Liver (tissue), 9 donors: ENCODE results near the gene TAC3. TPM values are rescaled to one million over a fixed set of nuclear protein-coding genes. Genes with fewer than 3 reads are reported as not detected.
"Not testable (repeated sequence)": the region's sequence is repeated elsewhere in the genome, so short reads cannot be mapped to it uniquely, and the experiment has no call there.

Experiments
- DNase-seq: peaks from one replicate; pipeline ENCODE4 v3.0.0-alpha.2; 2017; ENCODE audit warnings: low spot score
- H3K27ac ChIP-seq, 2 donors: one replicate each; pipeline ENCODE4 v1.7.0; 2013; ENCODE audit warnings: inconsistent platforms in 2 of 2, low read length in 2 of 2, control low read depth in 1 of 2, low read depth in 1 of 2, mild to moderate bottlenecking in 1 of 2
- H3K27me3 ChIP-seq, 4 donors: one replicate each; pipeline versions ENCODE4 v1.6.1 to v1.7.0; 2013; ENCODE audit warnings: low read length in 3 of 4, inconsistent platforms in 1 of 4, mild to moderate bottlenecking in 1 of 4, moderate library complexity in 1 of 4; ENCODE audit not compliant: control insufficient read depth in 4 of 4, insufficient read depth in 4 of 4
- H3K36me3 ChIP-seq, 4 donors: one replicate each; pipeline versions ENCODE4 v1.6.1 to v1.7.0; 2013; ENCODE audit warnings: low read length in 3 of 4, mild to moderate bottlenecking in 3 of 4, low read depth in 1 of 4, moderate library complexity in 1 of 4; ENCODE audit not compliant: control insufficient read depth in 4 of 4, insufficient read depth in 3 of 4
- H3K4me1 ChIP-seq, 4 donors: one replicate each; pipeline versions ENCODE4 v1.6.1 to v1.7.0; 2013; ENCODE audit warnings: low read length in 3 of 4, mild to moderate bottlenecking in 3 of 4, moderate library complexity in 1 of 4; ENCODE audit not compliant: control insufficient read depth in 4 of 4, insufficient read depth in 4 of 4
- H3K4me3 ChIP-seq, 3 donors: one replicate each; pipeline versions ENCODE4 v1.6.1 to v1.7.0; 2013; ENCODE audit warnings: low read length in 3 of 3, control low read depth in 1 of 3, low read depth in 1 of 3, mild to moderate bottlenecking in 1 of 3
- H3K9ac ChIP-seq, 2 donors: one replicate each; pipeline ENCODE4 v1.7.0; 2013; ENCODE audit warnings: low read length in 2 of 2, mild to moderate bottlenecking in 2 of 2, moderate library complexity in 2 of 2, control low read depth in 1 of 2, low read depth in 1 of 2
- H3K9me3 ChIP-seq, 4 donors: one replicate each; pipeline versions ENCODE4 v1.6.1 to v1.7.0; 2013; ENCODE audit warnings: low read length in 3 of 4; ENCODE audit not compliant: control insufficient read depth in 4 of 4
- EGR1 ChIP-seq, 2 donors: IDR thresholded peaks; 2 replicates each; pipeline ENCODE4 v1.6.1; 2016 to 2018; ENCODE audit warnings: antibody characterized with exemption in 2 of 2, low read depth in 2 of 2
- FOXA1 ChIP-seq: IDR thresholded peaks from 2 replicates; pipeline ENCODE4 v1.6.1; 2016; ENCODE audit warnings: antibody characterized with exemption
- FOXA2 ChIP-seq: IDR thresholded peaks from 2 replicates; pipeline ENCODE4 v1.6.1; 2016; ENCODE audit warnings: antibody characterized with exemption
- GABPA ChIP-seq, 2 donors: IDR thresholded peaks in 1 of 2; conservative IDR thresholded peaks in 1 of 2; 2 replicates each; pipeline ENCODE4 v1.6.1; 2016; ENCODE audit warnings: antibody characterized with exemption in 2 of 2, mild to moderate bottlenecking in 1 of 2, moderate library complexity in 1 of 2
- HNF4A ChIP-seq, 2 donors: conservative IDR thresholded peaks; 2 replicates each; pipeline ENCODE4 v1.6.1; 2016; ENCODE audit warnings: antibody characterized with exemption in 2 of 2, mild to moderate bottlenecking in 2 of 2
- HNF4G ChIP-seq: IDR thresholded peaks from 2 replicates; pipeline ENCODE4 v1.6.1; 2016; ENCODE audit warnings: antibody characterized with exemption
- JUND ChIP-seq, 2 donors: IDR thresholded peaks; 2 replicates each; pipeline ENCODE4 v1.6.1; 2016; ENCODE audit warnings: antibody characterized with exemption in 2 of 2
- NR2F2 ChIP-seq: IDR thresholded peaks from 2 replicates; pipeline ENCODE4 v1.6.1; 2016; ENCODE audit warnings: antibody characterized with exemption
- SP1 ChIP-seq: IDR thresholded peaks from 2 replicates; pipeline ENCODE4 v1.6.1; 2018; ENCODE audit warnings: antibody characterized with exemption, mild to moderate bottlenecking
- TAF1 ChIP-seq: conservative IDR thresholded peaks from 2 replicates; pipeline ENCODE4 v1.6.1; 2016; ENCODE audit warnings: antibody characterized with exemption, mild to moderate bottlenecking
- YY1 ChIP-seq: IDR thresholded peaks from 2 replicates; pipeline ENCODE4 v1.6.1; 2016; ENCODE audit warnings: antibody characterized with exemption, mild to moderate bottlenecking
- WGBS: extraction: QIAGEN DNeasy Blood & Tissue Kit; methylation state at CpG from one replicate; pipeline ENCODE4 v1.1.7; 2013; 5-methylcytosine and 5-hydroxymethylcytosine counted together
- polyA plus RNA-seq, 2 donors: library from polyadenylated mRNA; stranded (reverse) in 1 of 2; unstranded in 1 of 2; fragments of 200-250 nt in 1 of 2; fragments of >200 nt in 1 of 2; fragmentation: Nextera tagmentation in 1 of 2; extraction: Ambion mirVana in 1 of 2; gene quantifications; one replicate each; pipeline versions ENCODE4 v1.2.1 to v1.2.3, GENCODE V29; 2013 to 2015
- total RNA-seq, 2 donors: library from RNA; depleted of rRNA; stranded (reverse); fragments of >200 nt; gene quantifications; one replicate each; pipeline ENCODE4 v1.2.3, GENCODE V29; 2014
- TF ChIP-seq, protein P1 (sequence below): IDR thresholded peaks from 2 replicates; pipeline ENCODE4 v1.6.1; 2016; ENCODE audit warnings: antibody characterized with exemption
- TF ChIP-seq, protein P2 (sequence below): IDR thresholded peaks from 2 replicates; pipeline ENCODE4 v1.6.1; 2016; ENCODE audit warnings: antibody characterized with exemption
- TF ChIP-seq, protein P3 (sequence below): IDR thresholded peaks from 2 replicates; pipeline ENCODE4 v1.6.1; 2016; ENCODE audit warnings: antibody characterized with exemption, mild to moderate bottlenecking
- TF ChIP-seq, protein P4 (sequence below): fragments of 150-350 bp; IDR thresholded peaks from 2 replicates; pipeline ENCODE4 v1.5.1; 2017; ENCODE audit warnings: improper control_type of control experiment, low read depth, low read length; ENCODE audit not compliant: missing input control
- TF ChIP-seq, protein P5 (sequence below): IDR thresholded peaks from 2 replicates; pipeline ENCODE4 v1.6.1; 2016; ENCODE audit warnings: antibody characterized with exemption
- donor health status: healthy.
- donor health status: healthy.
- donor health status: healthy.
- donor health status: healthy.
- donor health status: healthy.

The TAC3 gene
- total and polyA plus RNA-seq, 4 donors = not detected

DNA sequence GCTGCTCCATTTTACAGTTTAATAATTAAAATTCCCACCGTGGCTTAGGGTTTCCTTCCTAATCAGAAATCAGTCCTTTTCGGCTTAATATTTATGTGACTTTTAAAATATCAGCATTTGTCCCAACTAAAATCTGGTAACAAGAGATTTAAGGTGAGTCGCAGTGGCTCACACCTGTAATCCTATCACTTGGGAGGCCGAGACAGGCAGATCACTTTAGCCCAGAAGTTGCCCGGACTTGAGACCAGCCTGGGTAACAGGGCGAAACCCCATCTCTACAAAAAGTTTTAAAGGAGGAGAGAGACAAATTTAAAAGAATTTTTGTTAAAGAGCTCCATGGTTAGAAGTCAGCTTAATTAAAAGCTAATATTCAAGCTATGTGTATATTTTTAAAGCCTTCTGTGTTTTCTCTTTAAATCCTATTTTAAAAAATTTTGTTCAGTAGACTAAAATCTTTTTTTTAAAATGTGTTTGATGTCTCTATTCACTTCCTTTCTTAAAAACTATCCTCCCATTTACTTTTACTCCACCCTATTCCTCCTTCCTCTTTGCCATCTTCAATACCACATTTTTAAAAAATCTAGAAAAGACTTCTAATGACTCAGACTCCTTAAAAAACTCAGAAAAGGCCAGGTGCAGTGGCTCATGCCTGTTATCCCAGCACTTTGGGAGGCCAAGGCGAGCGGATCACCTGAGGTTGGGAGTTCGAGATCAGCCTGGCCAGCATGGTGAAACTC, 3.8 kb upstream of the TAC3 start:
- Histone ChIP-seq H3K36me3 (no peaks in the 10 kb centered on the region), H3K27ac (no peak overlapping the region), H3K27me3 (no peaks in the 10 kb centered on the region), H3K9me3 (no peaks in the 10 kb centered on the region), H3K9ac (no peak overlapping the region), H3K4me1 (no peaks in the 10 kb centered on the region), H3K4me3 (no peak overlapping the region)
- no peak for TF ChIP-seq GABPA (IDR thresholded peaks at IDR 0.05 in 1 of 2, conservative IDR thresholded peaks at IDR 0.05 in 1 of 2)
- no peak for TF ChIP-seq YY1
- no peak for TF ChIP-seq FOXA2
- TF ChIP-seq, protein P1, sequence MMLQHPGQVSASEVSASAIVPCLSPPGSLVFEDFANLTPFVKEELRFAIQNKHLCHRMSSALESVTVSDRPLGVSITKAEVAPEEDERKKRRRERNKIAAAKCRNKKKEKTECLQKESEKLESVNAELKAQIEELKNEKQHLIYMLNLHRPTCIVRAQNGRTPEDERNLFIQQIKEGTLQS = no peak
- TF ChIP-seq EGR1 (IDR thresholded peaks at IDR 0.05; ENCODE audit: low read depth in 2 of 2) = no peak
- no peak for TF ChIP-seq TAF1
- TF ChIP-seq, protein P2, sequence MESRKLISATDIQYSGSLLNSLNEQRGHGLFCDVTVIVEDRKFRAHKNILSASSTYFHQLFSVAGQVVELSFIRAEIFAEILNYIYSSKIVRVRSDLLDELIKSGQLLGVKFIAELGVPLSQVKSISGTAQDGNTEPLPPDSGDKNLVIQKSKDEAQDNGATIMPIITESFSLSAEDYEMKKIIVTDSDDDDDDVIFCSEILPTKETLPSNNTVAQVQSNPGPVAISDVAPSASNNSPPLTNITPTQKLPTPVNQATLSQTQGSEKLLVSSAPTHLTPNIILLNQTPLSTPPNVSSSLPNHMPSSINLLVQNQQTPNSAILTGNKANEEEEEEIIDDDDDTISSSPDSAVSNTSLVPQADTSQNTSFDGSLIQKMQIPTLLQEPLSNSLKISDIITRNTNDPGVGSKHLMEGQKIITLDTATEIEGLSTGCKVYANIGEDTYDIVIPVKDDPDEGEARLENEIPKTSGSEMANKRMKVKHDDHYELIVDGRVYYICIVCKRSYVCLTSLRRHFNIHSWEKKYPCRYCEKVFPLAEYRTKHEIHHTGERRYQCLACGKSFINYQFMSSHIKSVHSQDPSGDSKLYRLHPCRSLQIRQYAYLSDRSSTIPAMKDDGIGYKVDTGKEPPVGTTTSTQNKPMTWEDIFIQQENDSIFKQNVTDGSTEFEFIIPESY = no peak
- DNase-seq = no peak
- WGBS = 93% methylated on average over 9 of the region's 9 CpGs

DNA sequence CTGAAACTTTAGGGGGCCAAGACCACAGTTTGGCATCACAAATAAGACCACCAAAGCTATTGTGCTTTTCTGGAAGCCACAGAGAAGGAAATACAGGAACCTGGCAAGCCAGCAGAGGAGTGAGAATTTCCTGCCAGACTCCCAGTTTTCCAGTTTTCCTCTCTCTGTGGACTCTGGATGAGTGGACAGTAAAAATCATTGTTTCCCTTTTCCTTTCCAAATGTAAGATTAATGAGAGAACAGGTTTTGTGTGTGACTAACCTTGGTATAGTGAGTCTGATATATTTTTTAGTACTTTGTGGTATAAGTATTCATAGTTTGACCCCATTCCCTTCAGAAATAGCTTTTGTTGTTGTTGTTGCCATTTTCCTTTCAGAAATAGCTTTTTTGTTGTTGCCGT, 2.6 kb upstream of the TAC3 start:
- Histone ChIP-seq H3K4me3 (no peak overlapping the region), H3K9ac (no peak overlapping the region), H3K4me1 (no peaks in the 10 kb centered on the region), H3K9me3 (no peaks in the 10 kb centered on the region), H3K27me3 (no peaks in the 10 kb centered on the region), H3K36me3 (no peaks in the 10 kb centered on the region), H3K27ac (no peak overlapping the region)
- WGBS = 84% methylated on average over 1 of the region's 1 CpG
- no peak for DNase-seq
- TF ChIP-seq EGR1 (IDR thresholded peaks at IDR 0.05; ENCODE audit: low read depth in 2 of 2) = no peak
- TF ChIP-seq NR2F2 = no peak
- TF ChIP-seq, protein P2 = no peak
- TF ChIP-seq, protein P1 = no peak
- no peak for TF ChIP-seq GABPA (IDR thresholded peaks at IDR 0.05 in 1 of 2, conservative IDR thresholded peaks at IDR 0.05 in 1 of 2)
- no peak for TF ChIP-seq SP1
- no peak for TF ChIP-seq TAF1
- no peak for TF ChIP-seq HNF4G
- no peak for TF ChIP-seq FOXA1
- no peak for TF ChIP-seq FOXA2
- TF ChIP-seq JUND (IDR thresholded peaks at IDR 0.05) = no peak
- TF ChIP-seq, protein P3, sequence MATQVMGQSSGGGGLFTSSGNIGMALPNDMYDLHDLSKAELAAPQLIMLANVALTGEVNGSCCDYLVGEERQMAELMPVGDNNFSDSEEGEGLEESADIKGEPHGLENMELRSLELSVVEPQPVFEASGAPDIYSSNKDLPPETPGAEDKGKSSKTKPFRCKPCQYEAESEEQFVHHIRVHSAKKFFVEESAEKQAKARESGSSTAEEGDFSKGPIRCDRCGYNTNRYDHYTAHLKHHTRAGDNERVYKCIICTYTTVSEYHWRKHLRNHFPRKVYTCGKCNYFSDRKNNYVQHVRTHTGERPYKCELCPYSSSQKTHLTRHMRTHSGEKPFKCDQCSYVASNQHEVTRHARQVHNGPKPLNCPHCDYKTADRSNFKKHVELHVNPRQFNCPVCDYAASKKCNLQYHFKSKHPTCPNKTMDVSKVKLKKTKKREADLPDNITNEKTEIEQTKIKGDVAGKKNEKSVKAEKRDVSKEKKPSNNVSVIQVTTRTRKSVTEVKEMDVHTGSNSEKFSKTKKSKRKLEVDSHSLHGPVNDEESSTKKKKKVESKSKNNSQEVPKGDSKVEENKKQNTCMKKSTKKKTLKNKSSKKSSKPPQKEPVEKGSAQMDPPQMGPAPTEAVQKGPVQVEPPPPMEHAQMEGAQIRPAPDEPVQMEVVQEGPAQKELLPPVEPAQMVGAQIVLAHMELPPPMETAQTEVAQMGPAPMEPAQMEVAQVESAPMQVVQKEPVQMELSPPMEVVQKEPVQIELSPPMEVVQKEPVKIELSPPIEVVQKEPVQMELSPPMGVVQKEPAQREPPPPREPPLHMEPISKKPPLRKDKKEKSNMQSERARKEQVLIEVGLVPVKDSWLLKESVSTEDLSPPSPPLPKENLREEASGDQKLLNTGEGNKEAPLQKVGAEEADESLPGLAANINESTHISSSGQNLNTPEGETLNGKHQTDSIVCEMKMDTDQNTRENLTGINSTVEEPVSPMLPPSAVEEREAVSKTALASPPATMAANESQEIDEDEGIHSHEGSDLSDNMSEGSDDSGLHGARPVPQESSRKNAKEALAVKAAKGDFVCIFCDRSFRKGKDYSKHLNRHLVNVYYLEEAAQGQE = no peak
- TF ChIP-seq, protein P4, sequence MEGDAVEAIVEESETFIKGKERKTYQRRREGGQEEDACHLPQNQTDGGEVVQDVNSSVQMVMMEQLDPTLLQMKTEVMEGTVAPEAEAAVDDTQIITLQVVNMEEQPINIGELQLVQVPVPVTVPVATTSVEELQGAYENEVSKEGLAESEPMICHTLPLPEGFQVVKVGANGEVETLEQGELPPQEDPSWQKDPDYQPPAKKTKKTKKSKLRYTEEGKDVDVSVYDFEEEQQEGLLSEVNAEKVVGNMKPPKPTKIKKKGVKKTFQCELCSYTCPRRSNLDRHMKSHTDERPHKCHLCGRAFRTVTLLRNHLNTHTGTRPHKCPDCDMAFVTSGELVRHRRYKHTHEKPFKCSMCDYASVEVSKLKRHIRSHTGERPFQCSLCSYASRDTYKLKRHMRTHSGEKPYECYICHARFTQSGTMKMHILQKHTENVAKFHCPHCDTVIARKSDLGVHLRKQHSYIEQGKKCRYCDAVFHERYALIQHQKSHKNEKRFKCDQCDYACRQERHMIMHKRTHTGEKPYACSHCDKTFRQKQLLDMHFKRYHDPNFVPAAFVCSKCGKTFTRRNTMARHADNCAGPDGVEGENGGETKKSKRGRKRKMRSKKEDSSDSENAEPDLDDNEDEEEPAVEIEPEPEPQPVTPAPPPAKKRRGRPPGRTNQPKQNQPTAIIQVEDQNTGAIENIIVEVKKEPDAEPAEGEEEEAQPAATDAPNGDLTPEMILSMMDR = no peak
- TF ChIP-seq HNF4A (conservative IDR thresholded peaks at IDR 0.05) = no peak
- TF ChIP-seq, protein P5, sequence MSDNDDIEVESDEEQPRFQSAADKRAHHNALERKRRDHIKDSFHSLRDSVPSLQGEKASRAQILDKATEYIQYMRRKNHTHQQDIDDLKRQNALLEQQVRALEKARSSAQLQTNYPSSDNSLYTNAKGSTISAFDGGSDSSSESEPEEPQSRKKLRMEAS = no peak

DNA sequence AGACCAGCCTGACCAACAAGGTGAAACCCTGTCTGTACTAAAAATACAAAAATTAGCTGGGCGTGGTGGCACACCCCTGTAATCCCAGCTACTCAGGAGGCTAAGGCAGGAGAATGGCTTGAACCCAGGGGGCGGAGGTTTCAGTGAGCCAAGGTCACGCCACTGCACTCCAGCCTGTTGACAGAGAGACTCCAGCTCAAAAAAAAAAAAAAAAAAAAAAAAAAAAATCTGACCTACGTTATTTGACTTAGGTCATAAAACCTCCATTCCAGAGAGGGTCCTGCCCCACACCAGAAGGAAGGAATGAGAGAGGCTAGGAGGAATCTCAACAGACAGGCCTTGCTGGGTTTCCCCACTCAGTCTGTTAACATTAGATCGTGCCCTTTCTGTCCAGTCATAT, 2.0 kb upstream of the TAC3 start:
- H3K4me3 ChIP-seq, DNase-seq, H3K36me3 ChIP-seq, H3K9ac ChIP-seq, H3K27me3 ChIP-seq, H3K27ac ChIP-seq, H3K4me1 ChIP-seq, H3K9me3 ChIP-seq: not testable (repeated sequence)
- 68% methylated on average over 5 of the region's 5 CpGs for WGBS
